Right hindlimb (tissue), 1 donor: ENCODE measurements around the gene BARD1.
"Not testable (repeated sequence)": the region's sequence is repeated elsewhere in the genome, so short reads cannot be mapped to it uniquely, and the experiment has no call there.

Source experiments
- DNase-seq: peaks from one replicate; pipeline ENCODE4 v3.0.0-alpha.2; 2018

Gene BARD1

GRCh38 chr2:214753455-214753854 is 56.0 kb downstream of the BARD1 start:
- DNase-seq, result no peak

GRCh38 chr2:214750529-214750928 is 59.0 kb downstream of the BARD1 start:
- DNase-seq, result no peak

DNA sequence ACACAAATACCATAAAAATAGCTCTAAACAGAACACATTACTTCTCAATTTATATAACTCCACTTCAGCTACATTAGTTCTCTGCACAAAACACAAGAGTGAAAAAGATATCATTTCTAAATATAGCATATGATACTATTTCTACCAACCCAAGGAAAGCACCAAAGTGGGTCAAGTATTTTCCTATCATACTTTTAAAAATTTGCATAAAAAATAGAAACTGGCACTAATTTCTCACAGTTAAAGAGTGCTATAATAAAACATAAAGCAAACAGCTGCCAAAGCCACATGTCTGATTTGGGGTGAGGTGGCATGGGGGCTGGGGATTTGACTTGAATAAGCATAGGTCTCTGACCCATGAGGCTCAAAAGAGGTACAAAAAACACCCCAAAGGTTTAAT is 61.5 kb downstream of the BARD1 start:
- no peak for DNase-seq

DNA sequence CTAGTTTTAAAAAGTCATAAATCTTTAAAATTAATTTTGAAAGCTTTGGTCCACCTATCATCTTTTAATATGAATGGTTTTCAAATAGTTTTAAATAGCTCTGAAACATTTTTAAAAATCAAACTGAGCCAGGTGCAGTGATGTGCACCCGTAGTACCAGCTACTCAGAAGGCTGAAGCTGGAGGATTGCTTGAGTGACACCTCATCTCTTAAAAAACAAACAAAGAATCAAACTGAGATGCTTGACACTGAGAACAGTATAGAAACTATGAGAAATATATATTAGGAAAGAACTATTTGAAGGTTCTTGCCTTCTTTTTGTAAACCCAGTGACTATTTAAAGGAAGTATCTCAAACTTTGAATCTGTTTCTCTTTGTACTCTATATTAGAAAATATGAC is 67.4 kb downstream of the BARD1 start:
- DNase-seq, result no peak

DNA sequence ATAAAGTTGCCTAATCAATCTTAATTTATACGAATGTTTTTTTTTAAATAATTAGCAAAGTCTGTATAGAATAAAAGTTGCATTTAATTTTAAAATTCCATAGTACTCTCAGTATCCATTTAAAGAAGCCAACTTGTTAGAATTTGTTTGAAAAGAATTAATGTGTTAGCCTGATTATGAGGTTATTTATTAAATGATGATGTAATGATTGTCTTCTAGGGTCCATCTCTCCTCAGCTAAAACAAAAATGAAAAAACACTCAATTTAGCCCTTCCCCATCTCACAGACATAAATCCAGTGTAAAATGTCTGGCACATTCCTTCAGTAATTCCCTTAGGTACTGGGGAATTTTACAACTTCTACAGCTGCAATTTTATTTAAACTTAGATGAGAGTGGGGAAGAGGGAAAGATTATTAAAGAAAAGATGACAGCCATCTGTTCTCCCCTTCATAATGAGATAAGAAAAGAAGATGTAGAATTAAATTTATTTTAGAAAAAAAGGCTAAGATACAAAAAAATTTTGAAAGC is 68.6 kb downstream of the BARD1 start:
- DNase-seq, result no peak

GRCh38 chr2:214737188-214737587 is 72.3 kb downstream of the BARD1 start:
- DNase-seq, result no peak

GRCh38 chr2:214730800-214731407 is 78.6 kb downstream of the BARD1 start:
- DNase-seq, result no peak

GRCh38 chr2:214730248-214730647 is 79.2 kb downstream of the BARD1 start:
- DNase-seq, result no peak

DNA sequence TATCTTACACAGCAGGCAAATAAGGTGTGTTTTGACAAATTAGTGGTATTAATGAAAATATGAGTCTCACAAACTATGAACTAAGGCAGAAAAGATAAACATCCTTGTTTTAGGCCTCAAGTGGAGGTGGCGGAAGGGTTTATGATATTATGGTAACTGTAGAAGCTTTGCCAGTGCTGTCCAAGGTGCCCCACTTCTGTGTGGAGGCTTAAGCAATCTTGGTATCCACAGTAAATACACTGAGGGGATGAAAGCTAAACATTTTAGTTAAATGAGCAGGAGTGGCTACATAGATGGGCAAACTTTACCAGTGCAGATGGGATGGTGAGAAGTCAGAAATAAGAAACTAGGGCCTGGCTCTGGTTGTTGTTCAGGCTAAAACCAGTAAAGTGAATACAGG is 84.7 kb downstream of the BARD1 start:
- DNase-seq, result no peak

DNA sequence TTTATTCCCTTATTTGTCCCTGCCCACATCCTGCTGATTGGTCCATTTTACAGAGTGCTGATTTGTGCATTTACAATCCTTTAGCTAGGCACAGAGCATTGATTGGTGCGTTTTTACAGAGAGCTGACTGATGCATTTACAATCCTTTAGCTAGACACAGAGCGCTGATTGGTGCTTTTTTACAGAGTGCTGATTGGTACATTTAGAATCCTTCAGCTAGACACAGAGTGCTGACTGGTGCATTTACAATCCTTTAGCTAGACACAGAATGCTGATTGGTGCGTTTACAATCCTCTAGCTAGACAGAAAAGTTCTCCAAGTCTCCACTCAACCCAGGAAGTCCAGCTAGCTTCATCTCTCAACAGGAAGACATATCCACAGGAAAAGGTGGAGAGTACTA is 91.6 kb downstream of the BARD1 start:
- not testable (repeated sequence) for DNase-seq

DNA sequence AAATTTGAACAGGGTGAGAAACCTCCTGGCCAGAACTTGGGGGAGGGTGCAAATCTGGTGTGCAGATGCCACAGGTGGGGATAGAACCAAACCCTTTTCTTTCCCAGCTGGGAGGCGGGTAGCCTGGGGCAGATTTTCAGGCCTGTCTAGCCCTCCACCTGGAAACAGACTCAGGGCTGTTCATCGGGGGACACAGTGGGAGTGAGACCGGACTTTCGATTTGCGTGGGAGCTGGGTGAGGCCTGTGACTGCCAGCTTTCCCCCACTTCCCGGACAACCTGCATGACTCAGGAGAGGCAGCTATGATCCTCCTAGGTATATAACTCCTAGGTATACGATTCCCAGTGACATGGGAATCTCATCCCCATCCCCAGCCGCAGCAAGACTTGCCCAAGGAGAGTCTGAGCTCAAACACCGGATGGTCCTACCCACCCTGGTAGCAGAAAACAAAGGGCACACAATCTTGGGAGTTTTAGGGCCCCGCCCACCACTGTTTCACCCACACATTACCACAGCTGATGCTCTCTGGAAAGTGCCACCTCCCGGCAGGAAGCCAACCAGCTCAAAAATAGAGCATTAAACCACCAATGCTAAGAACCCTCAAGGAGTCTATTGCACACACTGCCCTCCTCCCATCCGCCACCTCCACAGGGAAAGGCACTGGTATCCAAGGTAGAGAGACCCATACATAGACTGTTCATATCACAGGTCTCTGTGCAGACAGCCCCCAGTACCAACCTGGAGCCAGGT is 92.5 kb downstream of the BARD1 start:
- DNase-seq, result no peak

- DNase-seq, result no peak
Observed at GRCh38 chr2:214715025-214715424, 94.5 kb downstream of the BARD1 start.

DNA sequence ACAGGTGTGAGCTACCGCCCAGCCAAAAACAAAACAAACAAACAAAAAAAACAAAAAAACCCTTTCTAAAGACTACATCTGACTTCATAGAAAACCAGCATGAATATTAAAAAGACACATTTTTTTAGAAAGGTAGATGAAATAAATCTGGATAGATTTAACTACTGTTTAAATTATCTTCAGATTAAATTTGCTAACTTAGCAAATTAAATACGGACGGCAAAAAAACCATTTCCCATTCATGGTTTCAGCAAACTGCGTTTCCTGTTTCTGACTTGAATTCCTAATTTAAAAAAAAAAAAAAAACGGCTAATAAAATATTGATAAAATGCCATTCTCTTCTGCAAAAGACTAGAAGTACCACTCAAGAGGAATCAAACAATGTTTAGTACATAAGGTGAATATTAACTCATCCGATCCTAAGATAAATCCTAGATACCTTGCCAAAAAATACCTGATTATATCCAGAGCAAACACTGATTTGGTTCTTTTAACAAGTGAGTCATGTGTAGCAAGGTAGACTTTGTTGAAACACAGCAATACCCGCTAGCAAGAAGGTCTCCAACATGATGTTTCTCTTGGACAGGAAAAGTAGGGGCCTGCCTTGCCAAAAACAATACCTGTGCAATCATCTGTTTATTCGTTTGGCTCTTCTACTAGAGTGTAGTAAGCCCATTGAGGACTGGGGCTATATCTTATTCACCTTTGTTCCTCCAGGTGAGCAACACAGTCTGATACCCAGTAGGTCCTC is 96.2 kb downstream of the BARD1 start:
- DNase-seq, result no peak

GRCh38 chr2:214710729-214711128 is 98.8 kb downstream of the BARD1 start:
- no peak for DNase-seq

GRCh38 chr2:214706986-214707385 is 102.5 kb downstream of the BARD1 start:
- DNase-seq, result no peak

DNA sequence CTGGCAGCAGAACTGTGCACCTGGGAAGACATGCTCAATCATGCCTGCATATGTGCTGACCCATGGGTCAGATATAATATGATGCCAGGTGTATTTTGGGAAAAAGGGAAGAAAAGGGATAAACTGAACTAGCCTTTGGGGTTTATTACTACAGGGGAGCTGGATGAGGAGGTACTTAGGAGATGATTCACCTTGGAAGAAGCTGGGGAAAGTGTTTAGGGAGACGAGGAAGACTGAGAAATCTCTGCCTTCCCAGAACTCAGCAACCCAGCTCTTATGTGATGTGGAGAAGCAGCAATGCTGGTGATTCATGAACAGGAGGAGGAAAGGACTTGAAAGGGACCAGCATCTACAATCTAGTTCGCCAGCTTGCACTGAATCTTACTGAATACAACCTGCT is 110.2 kb downstream of the BARD1 start:
- no peak for DNase-seq

- DNase-seq, result no peak
Observed at GRCh38 chr2:214696681-214697080, 112.8 kb downstream of the BARD1 start.

GRCh38 chr2:214695789-214696188 is 113.7 kb downstream of the BARD1 start:
- DNase-seq, result no peak

- not testable (repeated sequence) for DNase-seq
Observed at GRCh38 chr2:214683557-214683956, 125.9 kb downstream of the BARD1 start.

DNA sequence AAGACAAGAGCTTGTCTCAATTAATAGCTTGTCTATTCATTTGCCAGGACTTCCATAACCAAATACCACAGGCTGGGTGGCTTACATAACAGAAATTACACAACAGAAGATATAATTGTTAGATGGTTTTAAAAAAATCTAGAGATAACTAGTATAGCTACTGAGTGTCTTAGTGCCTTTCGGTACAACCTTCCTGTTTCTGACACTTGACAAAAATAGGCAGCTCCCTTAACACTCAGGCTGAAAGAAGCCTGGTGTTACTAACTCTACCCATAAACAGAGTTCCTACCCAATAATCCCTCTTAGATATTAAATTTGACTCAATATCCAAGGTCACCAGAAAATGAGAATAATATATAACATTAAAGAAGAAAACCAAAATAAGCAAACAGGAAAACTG is 129.7 kb downstream of the BARD1 start:
- no peak for DNase-seq

DNA sequence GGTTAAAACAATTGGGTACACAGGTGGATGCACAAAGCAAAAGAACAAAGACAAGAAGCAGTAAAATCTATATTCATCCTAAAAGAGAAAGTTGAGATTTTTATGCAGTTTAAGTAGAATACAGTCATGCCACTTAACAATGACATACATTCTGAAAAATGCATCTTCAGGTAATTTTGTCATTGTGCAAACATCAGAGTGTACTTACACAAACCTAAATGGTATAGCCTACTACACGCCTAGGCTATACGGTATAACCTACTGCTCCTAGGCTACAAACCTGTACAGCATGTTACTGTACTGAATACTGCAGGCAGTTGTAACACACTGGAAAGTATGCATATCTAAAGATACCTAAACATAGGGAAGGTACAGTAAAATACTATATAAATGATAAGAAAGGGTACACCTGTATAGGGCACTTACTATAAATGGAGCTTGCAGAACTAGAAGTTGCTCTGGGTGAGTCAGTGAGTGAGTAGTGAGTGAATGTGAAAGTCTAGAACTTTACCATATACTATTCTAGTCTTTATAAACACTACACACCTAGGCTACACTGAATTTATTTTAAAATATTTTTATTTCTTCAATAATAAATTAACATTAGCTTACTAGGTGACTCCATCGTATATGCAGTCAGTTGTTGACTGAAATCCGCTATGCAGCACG is 132.9 kb downstream of the BARD1 start:
- no peak for DNase-seq
